Activated CD4-positive, alpha-beta memory T cell treated with anti-CD3 and anti-CD28 coated beads, Interleukin-2, amount 10 ng/mL, durations not matched to agents 7 days and 5 days (primary cell): ENCODE results near the gene ERP27. TPM values are rescaled to one million over a fixed set of nuclear protein-coding genes. Genes with fewer than 3 reads are reported as not detected.

ENCODE experiments used
- CTCF ChIA-PET: fragments of 350-600 bp; sonication (Branson Sonifier 250); formaldehyde crosslinking; loops from one replicate; lab custom pipeline; 2021; ENCODE audit warnings: antibody characterized with exemption, inconsistent platforms; lab: Charles Lee
- POLR2A ChIA-PET: fragments of 350-600 bp; sonication (Branson Sonifier 250); formaldehyde crosslinking; loops from one replicate; lab custom pipeline; 2021; ENCODE audit warnings: antibody characterized with exemption; lab: Charles Lee
- DNase-seq: peaks from one replicate; pipeline ENCODE4 v3.0.0-alpha.2; 2020
- H3K27ac Mint-ChIP-seq: one replicate; pipeline ENCODE4 v1.8.0; 2021; ENCODE audit warnings: mild to moderate bottlenecking, mixed read lengths
- H3K27me3 Mint-ChIP-seq: one replicate; pipeline ENCODE4 v1.8.0; 2021; ENCODE audit warnings: mixed read lengths
- H3K36me3 Mint-ChIP-seq: one replicate; pipeline ENCODE4 v1.8.0; 2021; ENCODE audit warnings: low read depth, mixed read lengths
- H3K4me1 Mint-ChIP-seq: one replicate; pipeline ENCODE4 v1.8.0; 2021; ENCODE audit warnings: mixed read lengths
- H3K4me3 Mint-ChIP-seq: one replicate; pipeline ENCODE4 v1.8.0; 2021; ENCODE audit warnings: mild to moderate bottlenecking, mixed read lengths
- H3K9me3 Mint-ChIP-seq: one replicate; pipeline ENCODE4 v1.8.0; 2021; ENCODE audit warnings: mixed read lengths
- total RNA-seq, 2 experiments: library from RNA; stranded (reverse); gene quantifications; one replicate each; pipeline ENCODE4 v1.2.3, GENCODE V29; 2021

The ERP27 gene
- total RNA-seq, 2 experiments from 2014 or later: 7.2 to 8.5 TPM

- CTCF ChIA-PET: no interaction called here
- peaks cover 73% of the 10 kb centered on the region for H3K36me3 Mint-ChIP-seq
Measured at GRCh38 chr12:14911131-14911530, 27.2 kb downstream of the ERP27 start.

GRCh38 chr12:14910090-14910915 is 28.0 kb downstream of the ERP27 start:
- POLR2A ChIA-PET: interaction anchor here (1.4 kb wide), 1 partner anchor 11 kb away, joined by 5 read pairs; no protein-coding TSS in a partner anchor
- no peak overlapping the region for H3K4me3 Mint-ChIP-seq
- H3K27me3 Mint-ChIP-seq: no peaks in the 10 kb centered on the region
- H3K9me3 Mint-ChIP-seq: no peaks in the 10 kb centered on the region
- H3K36me3 Mint-ChIP-seq: peaks cover 69% of the 10 kb centered on the region
- peak overlapping the region; percentile 28 for H3K27ac Mint-ChIP-seq
- H3K4me1 Mint-ChIP-seq: peaks cover 21% of the 10 kb centered on the region
- no peak for DNase-seq
- CTCF ChIA-PET: no interaction called here

More at GRCh38 chr12:14911131-14911530, 27.2 kb downstream of the ERP27 start:
- H3K4me1 Mint-ChIP-seq: peaks cover 21% of the 10 kb centered on the region
- no peaks in the 10 kb centered on the region for H3K9me3 Mint-ChIP-seq
- H3K27me3 Mint-ChIP-seq: no peaks in the 10 kb centered on the region
- POLR2A ChIA-PET: interaction anchor here (1.4 kb wide), 1 partner anchor 10 kb away, joined by 5 read pairs; no protein-coding TSS in a partner anchor
- no peak for DNase-seq
- no peak overlapping the region for H3K4me3 Mint-ChIP-seq
- no peak overlapping the region for H3K27ac Mint-ChIP-seq

GRCh38 chr12:14907953-14908352 is 30.4 kb downstream of the ERP27 start:
- peaks cover 21% of the 10 kb centered on the region for H3K4me1 Mint-ChIP-seq
- no peak for DNase-seq
- no peak overlapping the region for H3K4me3 Mint-ChIP-seq
- H3K9me3 Mint-ChIP-seq: no peaks in the 10 kb centered on the region
- CTCF ChIA-PET: no interaction called here
- peaks cover 50% of the 10 kb centered on the region for H3K36me3 Mint-ChIP-seq
- no peaks in the 10 kb centered on the region for H3K27me3 Mint-ChIP-seq
- no peak overlapping the region for H3K27ac Mint-ChIP-seq
- POLR2A ChIA-PET: no interaction called here

GRCh38 chr12:14906114-14906513 is 32.2 kb downstream of the ERP27 start:
- Mint-ChIP-seq H3K27ac (no peak overlapping the region), H3K27me3 (no peaks in the 10 kb centered on the region), H3K4me1 (peaks cover 18% of the 10 kb centered on the region), H3K9me3 (no peaks in the 10 kb centered on the region), H3K4me3 (no peak overlapping the region), H3K36me3 (peaks cover 38% of the 10 kb centered on the region)
- DNase-seq: no peak
- ChIA-PET CTCF (no interaction called here), POLR2A (no interaction called here)

GRCh38 chr12:14905269-14906004 is 32.9 kb downstream of the ERP27 start:
- no peak overlapping the region for H3K27ac Mint-ChIP-seq
- ChIA-PET POLR2A (no interaction called here), CTCF (no interaction called here)
- peaks cover 14% of the 10 kb centered on the region for H3K4me1 Mint-ChIP-seq
- peaks cover 33% of the 10 kb centered on the region for H3K36me3 Mint-ChIP-seq
- no peaks in the 10 kb centered on the region for H3K27me3 Mint-ChIP-seq
- H3K4me3 Mint-ChIP-seq: no peak overlapping the region
- no peaks in the 10 kb centered on the region for H3K9me3 Mint-ChIP-seq
- DNase-seq: no peak

- POLR2A ChIA-PET: no interaction called here
- peaks cover 28% of the 10 kb centered on the region for H3K36me3 Mint-ChIP-seq
- no peak overlapping the region for H3K27ac Mint-ChIP-seq
- no peak overlapping the region for H3K4me3 Mint-ChIP-seq
- no peak for DNase-seq
- H3K27me3 Mint-ChIP-seq: no peaks in the 10 kb centered on the region
- peaks cover 9% of the 10 kb centered on the region for H3K4me1 Mint-ChIP-seq
- H3K9me3 Mint-ChIP-seq: no peaks in the 10 kb centered on the region
- CTCF ChIA-PET: no interaction called here
Measured at GRCh38 chr12:14904854-14905253, 33.5 kb downstream of the ERP27 start.

- POLR2A ChIA-PET: no interaction called here
- Mint-ChIP-seq H3K4me1 (peaks cover 9% of the 10 kb centered on the region), H3K9me3 (no peaks in the 10 kb centered on the region), H3K27ac (no peak overlapping the region), H3K36me3 (peaks cover 20% of the 10 kb centered on the region), H3K27me3 (no peaks in the 10 kb centered on the region), H3K4me3 (no peak overlapping the region)
- CTCF ChIA-PET: no interaction called here
- no peak for DNase-seq
Measured at GRCh38 chr12:14903386-14904098, 34.8 kb downstream of the ERP27 start.

- Mint-ChIP-seq H3K36me3 (peaks cover 9% of the 10 kb centered on the region), H3K4me3 (no peak overlapping the region), H3K27me3 (no peaks in the 10 kb centered on the region), H3K9me3 (no peaks in the 10 kb centered on the region), H3K27ac (no peak overlapping the region), H3K4me1 (peaks cover 2% of the 10 kb centered on the region)
- ChIA-PET CTCF (interaction anchor here (0.8 kb wide), 1 partner anchor 10 kb away, joined by 3 read pairs; no protein-coding TSS in a partner anchor), POLR2A (interaction anchor here (1.0 kb wide), 1 partner anchor 16 kb away, joined by 3 read pairs; no protein-coding TSS in a partner anchor)
- DNase-seq: no peak
Measured at GRCh38 chr12:14902465-14902864, 35.9 kb downstream of the ERP27 start.

- ChIA-PET CTCF (no interaction called here), POLR2A (no interaction called here)
- Mint-ChIP-seq H3K27ac (no peak overlapping the region), H3K4me1 (peaks cover 2% of the 10 kb centered on the region), H3K4me3 (no peak overlapping the region), H3K9me3 (no peaks in the 10 kb centered on the region), H3K36me3 (peaks cover 8% of the 10 kb centered on the region), H3K27me3 (no peaks in the 10 kb centered on the region)
- no peak for DNase-seq
Measured at GRCh38 chr12:14901228-14901562, 37.1 kb downstream of the ERP27 start.

- H3K4me3 Mint-ChIP-seq: no peak overlapping the region
- POLR2A ChIA-PET: no interaction called here
- no peak for DNase-seq
- no peak overlapping the region for H3K27ac Mint-ChIP-seq
- H3K4me1 Mint-ChIP-seq: peaks cover 2% of the 10 kb centered on the region
- no peaks in the 10 kb centered on the region for H3K27me3 Mint-ChIP-seq
- no peaks in the 10 kb centered on the region for H3K9me3 Mint-ChIP-seq
- peaks cover 6% of the 10 kb centered on the region for H3K36me3 Mint-ChIP-seq
- CTCF ChIA-PET: no interaction called here
Measured at GRCh38 chr12:14900521-14901227, 37.7 kb downstream of the ERP27 start.

- H3K9me3 Mint-ChIP-seq: no peaks in the 10 kb centered on the region
- H3K36me3 Mint-ChIP-seq: no peaks in the 10 kb centered on the region
- POLR2A ChIA-PET: no interaction called here
- no peak overlapping the region for H3K27ac Mint-ChIP-seq
- no peak overlapping the region for H3K4me3 Mint-ChIP-seq
- CTCF ChIA-PET: no interaction called here
- DNase-seq: no peak
- no peaks in the 10 kb centered on the region for H3K4me1 Mint-ChIP-seq
- no peaks in the 10 kb centered on the region for H3K27me3 Mint-ChIP-seq
Measured at GRCh38 chr12:14896521-14897169, 41.7 kb downstream of the ERP27 start.
